Cardiac muscle cell (in vitro differentiated cells and primary cell): Measurements from ENCODE around the gene CCNQ. TPM values are rescaled to one million over a fixed set of nuclear protein-coding genes. Genes with fewer than 3 reads are reported as not detected.

Experiments used
- DNase-seq, 2 donors: peaks; one replicate each; pipeline versions ENCODE4 v3.0.0 to v3.0.0-alpha.2; 2010 to 2017; ENCODE audit warnings: low read depth in 1 of 2, low spot score in 1 of 2
- H3K27ac ChIP-seq: fragments of 200-600 bp; sonication (generic); 2 replicates; pipeline ENCODE4 v1.5.1; 2016
- H3K27me3 ChIP-seq: fragments of 200-600 bp; sonication (generic); 2 replicates; pipeline ENCODE4 v1.6.0; 2016; ENCODE audit warnings: control low read depth
- H3K36me3 ChIP-seq: fragments of 200-600 bp; sonication (generic); 2 replicates; pipeline ENCODE4 v1.5.1; 2016; ENCODE audit warnings: control low read depth
- H3K4me1 ChIP-seq: fragments of 200-600 bp; sonication (generic); 2 replicates; pipeline ENCODE4 v1.8.1; 2017; ENCODE audit warnings: low read depth, mild to moderate bottlenecking, mixed run types
- H3K4me3 ChIP-seq: fragments of 200-600 bp; sonication (generic); 2 replicates; pipeline ENCODE4 v1.5.1; 2016; ENCODE audit warnings: mild to moderate bottlenecking
- H3K9me3 ChIP-seq: fragments of 200-600 bp; sonication (generic); 2 replicates; pipeline ENCODE4 v1.5.1; 2017; ENCODE audit warnings: low read depth, mild to moderate bottlenecking, control low read depth
- CTCF ChIP-seq: IDR thresholded peaks from 2 replicates; pipeline ENCODE4 v1.5.1; 2012; ENCODE audit warnings: low read depth, mild to moderate bottlenecking, low read length
- polyA plus RNA-seq: library from polyadenylated mRNA; unstranded; fragments of >200 nt; fragmentation: Nextera tagmentation; extraction: Ambion mirVana; gene quantifications from 2 replicates; pipeline ENCODE4 v1.2.1, GENCODE V29; 2016
- total RNA-seq: library from RNA; depleted of rRNA; stranded (reverse); fragments of >200 nt; gene quantifications from 2 replicates; pipeline ENCODE4 v1.2.3, GENCODE V29; 2016

The CCNQ gene
- total and polyA plus RNA-seq, 2 experiments from 2014 or later, result 28.5 to 37.0 TPM

- Histone ChIP-seq H3K36me3 (no peaks in the 10 kb centered on the region), H3K4me3 (peak overlapping the region; percentile 18), H3K9me3 (no peaks in the 10 kb centered on the region), H3K27ac (no peak overlapping the region), H3K27me3 (peaks cover 65% of the 10 kb centered on the region), H3K4me1 (no peaks in the 10 kb centered on the region)
- DNase-seq, result peak in 1 of 2 donors; percentile 46
- TF ChIP-seq CTCF, result no peak
Observed at GRCh38 chrX:153644356-153645125, 45.6 kb upstream of the CCNQ start.

GRCh38 chrX:153643431-153644351 is 44.8 kb upstream of the CCNQ start:
- TF ChIP-seq CTCF, result no peak
- DNase-seq, result peak in 1 of 2 donors; percentile 51
- no peak overlapping the region for H3K27ac ChIP-seq
- H3K4me1 ChIP-seq, result no peaks in the 10 kb centered on the region
- no peak overlapping the region for H3K4me3 ChIP-seq
- no peaks in the 10 kb centered on the region for H3K9me3 ChIP-seq
- H3K27me3 ChIP-seq, result peaks cover 63% of the 10 kb centered on the region
- no peaks in the 10 kb centered on the region for H3K36me3 ChIP-seq

GRCh38 chrX:153642655-153643430 is 43.9 kb upstream of the CCNQ start:
- H3K27me3 ChIP-seq, result peaks cover 55% of the 10 kb centered on the region
- H3K4me3 ChIP-seq, result peak overlapping the region; percentile 20
- no peak overlapping the region for H3K27ac ChIP-seq
- TF ChIP-seq CTCF, result no peak
- DNase-seq, result no peak
- no peaks in the 10 kb centered on the region for H3K4me1 ChIP-seq
- no peaks in the 10 kb centered on the region for H3K36me3 ChIP-seq
- no peaks in the 10 kb centered on the region for H3K9me3 ChIP-seq

- no peaks in the 10 kb centered on the region for H3K4me1 ChIP-seq
- peaks cover 48% of the 10 kb centered on the region for H3K27me3 ChIP-seq
- H3K9me3 ChIP-seq, result no peaks in the 10 kb centered on the region
- H3K4me3 ChIP-seq, result peak overlapping the region; percentile 20
- no peak overlapping the region for H3K27ac ChIP-seq
- TF ChIP-seq CTCF, result no peak
- DNase-seq, result peak in 1 of 2 donors; percentile 47
- no peaks in the 10 kb centered on the region for H3K36me3 ChIP-seq
Observed at GRCh38 chrX:153642051-153642654, 43.2 kb upstream of the CCNQ start.

- H3K27ac ChIP-seq, result no peak overlapping the region
- no peaks in the 10 kb centered on the region for H3K36me3 ChIP-seq
- H3K4me3 ChIP-seq, result no peak overlapping the region
- DNase-seq, result no peak
- peaks cover 43% of the 10 kb centered on the region for H3K27me3 ChIP-seq
- TF ChIP-seq CTCF, result no peak
- H3K9me3 ChIP-seq, result no peaks in the 10 kb centered on the region
- no peaks in the 10 kb centered on the region for H3K4me1 ChIP-seq
Observed at GRCh38 chrX:153641627-153642026, 42.7 kb upstream of the CCNQ start.
